Neural progenitor cell (in vitro differentiated cells): ENCODE results near the gene ALDH2. TPM values are rescaled to one million over a fixed set of nuclear protein-coding genes. Genes with fewer than 3 reads are reported as not detected.

ENCODE experiments used
- DNase-seq: peaks from one replicate; pipeline ENCODE4 v3.0.0-alpha.2; 2016; ENCODE audit warnings: low spot score
- H2AFZ ChIP-seq: fragments of 200-600 bp; sonication (generic); replicated peaks from 2 replicates; pipeline ENCODE4 v1.6.1; 2016; ENCODE audit warnings: antibody characterized with exemption
- H3F3A ChIP-seq: fragments of 200-600 bp; sonication (generic); 2 replicates; pipeline ENCODE4 v1.6.1; 2016; ENCODE audit warnings: antibody characterized with exemption, low read depth
- H3K27ac ChIP-seq: fragments of 200-600 bp; sonication (generic); 2 replicates; pipeline ENCODE4 v1.5.1; 2016; ENCODE audit warnings: mild to moderate bottlenecking
- H3K27me3 ChIP-seq: fragments of 200-600 bp; sonication (generic); 2 replicates; pipeline ENCODE4 v1.6.1; 2016; ENCODE audit warnings: mild to moderate bottlenecking, moderate library complexity
- H3K36me3 ChIP-seq: fragments of 200-600 bp; sonication (generic); 2 replicates; pipeline ENCODE4 v1.5.1; 2016
- H3K4me1 ChIP-seq: fragments of 200-600 bp; sonication (generic); 2 replicates; pipeline ENCODE4 v1.6.1; 2016; ENCODE audit warnings: mixed run types
- H3K4me2 ChIP-seq: fragments of 200-600 bp; sonication (generic); 2 replicates; pipeline ENCODE4 v1.6.1; 2016
- H3K4me3 ChIP-seq: fragments of 200-600 bp; sonication (generic); 2 replicates; pipeline ENCODE4 v1.5.1; 2016
- H3K79me2 ChIP-seq: fragments of 200-600 bp; sonication (generic); 2 replicates; pipeline ENCODE4 v1.6.1; 2016; ENCODE audit warnings: low read depth
- H3K9ac ChIP-seq: fragments of 200-600 bp; sonication (generic); 2 replicates; pipeline ENCODE4 v1.6.1; 2016
- H3K9me3 ChIP-seq: fragments of 200-600 bp; sonication (generic); 2 replicates; pipeline ENCODE4 v1.5.1; 2016; ENCODE audit warnings: low read depth
- H4K20me1 ChIP-seq: fragments of 200-600 bp; sonication (generic); 2 replicates; pipeline ENCODE4 v1.6.1; 2016; ENCODE audit warnings: low read depth
- H3K27ac Mint-ChIP-seq: 3 replicates; pipeline ENCODE4 v1.8.0; 2021; ENCODE audit warnings: mixed read lengths
- H3K27me3 Mint-ChIP-seq: 2 replicates; pipeline ENCODE4 v1.8.0; 2022; ENCODE audit warnings: low read depth, mild to moderate bottlenecking, inconsistent platforms, moderate library complexity, mixed read lengths; ENCODE audit not compliant: insufficient read depth
- H3K36me3 Mint-ChIP-seq: 3 replicates; pipeline ENCODE4 v1.8.0; 2021; ENCODE audit warnings: mixed read lengths
- H3K4me1 Mint-ChIP-seq: 3 replicates; pipeline ENCODE4 v1.8.0; 2021; ENCODE audit warnings: mixed read lengths
- H3K4me3 Mint-ChIP-seq: 3 replicates; pipeline ENCODE4 v1.8.0; 2021; ENCODE audit warnings: mild to moderate bottlenecking, moderate library complexity, mixed read lengths
- H3K9me3 Mint-ChIP-seq: 3 replicates; pipeline ENCODE4 v1.8.0; 2020; ENCODE audit warnings: mixed read lengths
- EZH2 ChIP-seq: fragments of 200-600 bp; sonication (generic); IDR thresholded peaks from 2 replicates; pipeline ENCODE4 v1.6.1; 2017; ENCODE audit warnings: antibody characterized with exemption, mild to moderate bottlenecking, moderate library complexity
- EZH2phosphoT487 ChIP-seq: fragments of 200-600 bp; sonication (generic); IDR thresholded peaks from 2 replicates; pipeline ENCODE4 v1.6.1; 2017; ENCODE audit warnings: antibody characterized with exemption
- total RNA-seq: library from RNA; depleted of rRNA; stranded (reverse); fragments of >200 nt; gene quantifications from 2 replicates; pipeline ENCODE4 v1.2.3, GENCODE V29; 2015; ENCODE audit warnings: low replicate concordance
- TF ChIP-seq, protein P1 (sequence below): fragments of 200-600 bp; sonication (generic); IDR thresholded peaks from 2 replicates; pipeline ENCODE4 v1.5.1; 2017; ENCODE audit warnings: antibody characterized with exemption, mild to moderate bottlenecking

ALDH2 gene
- total RNA-seq, 1 donor from 2014 or later = 60.0 TPM

- DNase-seq = no peak
- Histone ChIP-seq H3K4me3 (no peak overlapping the region), H3F3A (peaks cover 6% of the 10 kb centered on the region), H3K79me2 (peaks cover 15% of the 10 kb centered on the region), H3K27ac (no peak overlapping the region), H3K27me3 (no peaks in the 10 kb centered on the region), H3K4me1 (peaks cover 8% of the 10 kb centered on the region), H3K36me3 (no peaks in the 10 kb centered on the region), H2AFZ (no peak overlapping the region), H3K9me3 (no peaks in the 10 kb centered on the region), H3K9ac (no peak overlapping the region), H4K20me1 (peaks cover 24% of the 10 kb centered on the region), H3K4me2 (no peak overlapping the region)
- no peaks in the 10 kb centered on the region for H3K9me3 Mint-ChIP-seq
- peaks cover 25% of the 10 kb centered on the region for H3K36me3 Mint-ChIP-seq
- peak overlapping the region; percentile 53 for H3K27ac Mint-ChIP-seq
- TF ChIP-seq, protein P1, sequence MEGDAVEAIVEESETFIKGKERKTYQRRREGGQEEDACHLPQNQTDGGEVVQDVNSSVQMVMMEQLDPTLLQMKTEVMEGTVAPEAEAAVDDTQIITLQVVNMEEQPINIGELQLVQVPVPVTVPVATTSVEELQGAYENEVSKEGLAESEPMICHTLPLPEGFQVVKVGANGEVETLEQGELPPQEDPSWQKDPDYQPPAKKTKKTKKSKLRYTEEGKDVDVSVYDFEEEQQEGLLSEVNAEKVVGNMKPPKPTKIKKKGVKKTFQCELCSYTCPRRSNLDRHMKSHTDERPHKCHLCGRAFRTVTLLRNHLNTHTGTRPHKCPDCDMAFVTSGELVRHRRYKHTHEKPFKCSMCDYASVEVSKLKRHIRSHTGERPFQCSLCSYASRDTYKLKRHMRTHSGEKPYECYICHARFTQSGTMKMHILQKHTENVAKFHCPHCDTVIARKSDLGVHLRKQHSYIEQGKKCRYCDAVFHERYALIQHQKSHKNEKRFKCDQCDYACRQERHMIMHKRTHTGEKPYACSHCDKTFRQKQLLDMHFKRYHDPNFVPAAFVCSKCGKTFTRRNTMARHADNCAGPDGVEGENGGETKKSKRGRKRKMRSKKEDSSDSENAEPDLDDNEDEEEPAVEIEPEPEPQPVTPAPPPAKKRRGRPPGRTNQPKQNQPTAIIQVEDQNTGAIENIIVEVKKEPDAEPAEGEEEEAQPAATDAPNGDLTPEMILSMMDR = no peak
- no peak for TF ChIP-seq EZH2phosphoT487
- no peak for TF ChIP-seq EZH2
- peaks cover 18% of the 10 kb centered on the region for H3K4me1 Mint-ChIP-seq
- no peak overlapping the region for H3K4me3 Mint-ChIP-seq
- H3K27me3 Mint-ChIP-seq = no peaks in the 10 kb centered on the region
These were observed 10.8 kb downstream of the ALDH2 start for GRCh38 chr12:111777345-111778045.

DNA sequence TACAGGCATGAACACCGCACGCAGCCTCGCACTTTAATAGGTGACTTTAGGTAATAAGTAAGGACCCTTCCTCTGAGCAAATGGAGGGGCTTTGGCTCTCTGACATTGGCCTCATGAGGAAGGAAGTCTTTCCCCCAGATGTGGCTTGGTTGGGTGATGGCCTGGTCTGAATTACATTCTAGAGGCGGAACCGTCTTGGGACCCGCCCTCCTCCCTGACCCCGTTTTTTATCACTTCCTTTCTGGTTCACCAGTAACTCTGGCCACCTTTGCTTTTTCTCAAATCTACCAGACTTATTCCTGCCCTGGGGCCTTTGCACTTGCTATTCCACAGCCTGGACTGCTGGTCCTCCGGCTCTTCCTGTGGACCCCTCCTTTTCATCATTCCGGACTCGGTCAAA, 13.4 kb downstream of the ALDH2 start:
- Histone ChIP-seq H4K20me1 (peaks cover 3% of the 10 kb centered on the region), H3K9ac (no peak overlapping the region), H3K9me3 (no peaks in the 10 kb centered on the region), H3F3A (no peaks in the 10 kb centered on the region), H3K4me1 (no peaks in the 10 kb centered on the region), H2AFZ (no peak overlapping the region), H3K79me2 (peaks cover under 1% of the 10 kb centered on the region), H3K27me3 (no peaks in the 10 kb centered on the region), H3K4me2 (no peak overlapping the region), H3K27ac (no peak overlapping the region), H3K36me3 (peaks cover under 1% of the 10 kb centered on the region), H3K4me3 (no peak overlapping the region)
- H3K36me3 Mint-ChIP-seq = peaks cover 34% of the 10 kb centered on the region
- peaks cover 5% of the 10 kb centered on the region for H3K4me1 Mint-ChIP-seq
- no peak overlapping the region for H3K27ac Mint-ChIP-seq
- H3K4me3 Mint-ChIP-seq = no peak overlapping the region
- no peak for DNase-seq
- TF ChIP-seq EZH2phosphoT487 (no peak), EZH2 (no peak)
- TF ChIP-seq, protein P1 = no peak
- H3K27me3 Mint-ChIP-seq = no peaks in the 10 kb centered on the region
- H3K9me3 Mint-ChIP-seq = no peaks in the 10 kb centered on the region

GRCh38 chr12:111780615-111781014, 13.9 kb downstream of the ALDH2 start:
- H3K4me3 Mint-ChIP-seq = no peak overlapping the region
- Histone ChIP-seq H3K27ac (no peak overlapping the region), H3K4me2 (no peak overlapping the region), H3K79me2 (no peaks in the 10 kb centered on the region), H3K9ac (no peak overlapping the region), H3F3A (no peaks in the 10 kb centered on the region), H4K20me1 (peaks cover 3% of the 10 kb centered on the region), H3K36me3 (peaks cover 5% of the 10 kb centered on the region), H3K4me3 (no peak overlapping the region), H2AFZ (no peak overlapping the region), H3K27me3 (no peaks in the 10 kb centered on the region), H3K9me3 (no peaks in the 10 kb centered on the region), H3K4me1 (no peaks in the 10 kb centered on the region)
- H3K27me3 Mint-ChIP-seq = no peaks in the 10 kb centered on the region
- no peak overlapping the region for H3K27ac Mint-ChIP-seq
- TF ChIP-seq, protein P1 = no peak
- TF ChIP-seq EZH2phosphoT487 = no peak
- no peak for TF ChIP-seq EZH2
- peaks cover 2% of the 10 kb centered on the region for H3K4me1 Mint-ChIP-seq
- H3K36me3 Mint-ChIP-seq = peaks cover 34% of the 10 kb centered on the region
- DNase-seq = no peak
- no peaks in the 10 kb centered on the region for H3K9me3 Mint-ChIP-seq
